NB4 (cell line): Measurements from ENCODE around the gene FZD10.

Experiments
- DNase-seq: peaks from one replicate; pipeline ENCODE4 v3.0.0; 2010; ENCODE audit warnings: low read depth
- H3K4me3 ChIP-seq: one replicate; pipeline ENCODE4 v1.5.1; 2011; ENCODE audit warnings: mild to moderate bottlenecking, low read depth, low read length, moderate library complexity
- MYC ChIP-seq: IDR thresholded peaks from 2 replicates; pipeline ENCODE4 v1.6.1; 2011; ENCODE audit warnings: low read depth, low read length
- POLR2A ChIP-seq: IDR thresholded peaks from 2 replicates; pipeline ENCODE4 v1.6.1; 2011; ENCODE audit warnings: mild to moderate bottlenecking; ENCODE audit not compliant: insufficient read length; ENCODE audit errors: extremely low read depth
- TF ChIP-seq, protein P1 (sequence below): IDR thresholded peaks from 2 replicates; pipeline ENCODE4 v1.6.1; 2011; ENCODE audit warnings: low read depth, low read length
- TF ChIP-seq, protein P2 (sequence below): IDR thresholded peaks from one replicate; pipeline ENCODE4 v1.5.1; 2012; ENCODE audit warnings: low read depth, low read length

The FZD10 gene

DNA sequence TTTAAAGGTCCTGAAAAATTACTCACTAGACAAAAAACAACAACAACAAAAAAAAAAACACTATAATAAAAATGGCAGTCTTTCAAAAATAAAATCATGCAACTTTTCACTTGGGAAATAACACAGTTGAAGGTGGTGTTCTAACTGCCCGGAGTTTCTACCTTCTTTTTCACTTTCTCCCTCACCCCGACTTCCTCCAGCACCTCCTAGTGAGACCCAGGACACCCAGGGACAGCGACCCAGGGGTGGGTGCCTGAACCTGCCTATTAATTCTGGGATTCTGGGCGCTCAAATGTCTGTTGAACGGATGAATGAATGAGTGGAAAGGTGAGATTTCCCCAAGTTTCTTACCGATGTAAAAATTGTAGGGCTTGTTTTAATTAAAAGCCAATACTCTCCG, 2.0 kb upstream of the FZD10 start:
- no peak for TF ChIP-seq MYC
- TF ChIP-seq, protein P1, sequence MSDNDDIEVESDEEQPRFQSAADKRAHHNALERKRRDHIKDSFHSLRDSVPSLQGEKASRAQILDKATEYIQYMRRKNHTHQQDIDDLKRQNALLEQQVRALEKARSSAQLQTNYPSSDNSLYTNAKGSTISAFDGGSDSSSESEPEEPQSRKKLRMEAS = no peak
- no peak for TF ChIP-seq POLR2A
- TF ChIP-seq, protein P2, sequence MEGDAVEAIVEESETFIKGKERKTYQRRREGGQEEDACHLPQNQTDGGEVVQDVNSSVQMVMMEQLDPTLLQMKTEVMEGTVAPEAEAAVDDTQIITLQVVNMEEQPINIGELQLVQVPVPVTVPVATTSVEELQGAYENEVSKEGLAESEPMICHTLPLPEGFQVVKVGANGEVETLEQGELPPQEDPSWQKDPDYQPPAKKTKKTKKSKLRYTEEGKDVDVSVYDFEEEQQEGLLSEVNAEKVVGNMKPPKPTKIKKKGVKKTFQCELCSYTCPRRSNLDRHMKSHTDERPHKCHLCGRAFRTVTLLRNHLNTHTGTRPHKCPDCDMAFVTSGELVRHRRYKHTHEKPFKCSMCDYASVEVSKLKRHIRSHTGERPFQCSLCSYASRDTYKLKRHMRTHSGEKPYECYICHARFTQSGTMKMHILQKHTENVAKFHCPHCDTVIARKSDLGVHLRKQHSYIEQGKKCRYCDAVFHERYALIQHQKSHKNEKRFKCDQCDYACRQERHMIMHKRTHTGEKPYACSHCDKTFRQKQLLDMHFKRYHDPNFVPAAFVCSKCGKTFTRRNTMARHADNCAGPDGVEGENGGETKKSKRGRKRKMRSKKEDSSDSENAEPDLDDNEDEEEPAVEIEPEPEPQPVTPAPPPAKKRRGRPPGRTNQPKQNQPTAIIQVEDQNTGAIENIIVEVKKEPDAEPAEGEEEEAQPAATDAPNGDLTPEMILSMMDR = no peak
- no peak overlapping the region for H3K4me3 ChIP-seq
- no peak for DNase-seq

DNA sequence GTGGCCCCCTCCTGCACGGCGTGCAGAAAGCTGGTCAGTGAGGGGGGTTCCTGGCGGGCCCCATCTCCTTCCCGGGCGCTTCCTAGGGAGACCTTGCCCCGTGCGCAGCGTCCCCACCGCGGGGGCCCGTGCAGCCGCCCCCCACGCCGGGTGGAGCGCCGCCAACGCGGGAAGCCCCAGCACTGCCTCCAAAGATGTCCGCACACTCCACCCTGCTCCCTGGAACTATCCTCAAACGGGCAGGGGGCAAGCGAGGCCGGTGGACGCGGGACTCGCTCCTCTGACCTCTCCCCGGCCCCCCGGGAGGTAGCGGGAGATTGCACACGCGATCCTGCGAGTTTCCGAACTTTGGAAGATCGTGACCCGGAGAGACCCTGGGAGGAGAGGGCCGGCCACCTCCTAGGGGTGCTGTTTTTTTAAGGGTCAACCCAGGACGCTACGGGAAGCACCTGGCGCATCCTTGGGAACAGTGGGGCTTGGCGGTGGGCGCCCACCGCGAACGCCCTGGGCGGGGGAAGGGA, 1.5 kb upstream of the FZD10 start:
- H3K4me3 ChIP-seq = no peak overlapping the region
- TF ChIP-seq, protein P2 = no peak
- no peak for TF ChIP-seq POLR2A
- no peak for TF ChIP-seq MYC
- TF ChIP-seq, protein P1 = no peak
- no peak for DNase-seq

DNA sequence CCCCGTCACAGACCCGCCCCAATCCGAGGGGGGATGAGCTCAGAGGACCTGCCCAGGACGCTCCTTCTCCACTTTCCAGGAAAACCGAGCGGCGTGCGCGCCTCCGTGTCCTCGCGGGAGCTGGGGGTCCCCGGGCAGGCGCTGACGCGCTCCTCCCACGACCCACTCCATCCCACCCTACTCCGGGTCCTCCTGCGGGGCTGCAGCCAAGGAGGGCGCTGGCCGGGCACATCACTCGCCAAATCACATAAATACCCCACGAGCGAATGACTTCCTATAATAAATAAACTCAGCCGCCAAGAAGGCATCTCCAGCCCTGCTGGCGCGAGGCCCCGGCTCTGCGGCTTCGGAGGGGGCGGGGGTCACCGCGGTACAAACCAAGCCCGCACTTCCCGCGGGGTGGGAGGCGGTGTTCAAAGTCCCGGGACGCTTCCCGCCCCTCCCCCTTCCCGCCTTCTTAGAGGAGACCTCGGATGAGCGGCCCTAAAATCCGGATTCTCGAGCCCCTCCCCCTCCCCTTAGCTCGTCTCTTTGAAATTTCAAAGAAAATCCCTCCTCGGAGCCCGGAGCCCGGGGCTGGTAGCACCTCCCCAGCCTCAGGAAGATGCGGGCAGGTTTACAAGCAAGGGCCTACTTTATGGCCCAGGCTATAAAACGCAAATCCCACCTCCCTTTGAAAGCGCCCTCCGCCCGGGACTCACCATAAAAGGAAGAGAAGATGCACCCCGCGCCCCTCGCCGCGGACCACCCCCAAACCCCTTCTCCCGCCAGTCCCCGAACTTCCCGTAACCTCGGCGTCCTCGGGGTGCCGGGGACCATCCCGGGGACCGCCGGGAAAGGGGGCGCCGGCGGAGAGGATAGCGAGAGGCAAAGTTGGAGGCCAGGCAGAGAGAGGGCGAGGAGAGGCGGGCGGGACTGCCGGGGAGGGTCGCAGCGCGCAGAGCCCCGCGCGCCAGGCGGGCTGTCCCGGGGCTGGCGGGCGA, 712 bp upstream of the FZD10 start:
- DNase-seq = no peak
- no peak overlapping the region for H3K4me3 ChIP-seq
- TF ChIP-seq MYC (no peak), POLR2A (no peak)
- TF ChIP-seq, protein P2 = no peak
- TF ChIP-seq, protein P1 = no peak

DNA sequence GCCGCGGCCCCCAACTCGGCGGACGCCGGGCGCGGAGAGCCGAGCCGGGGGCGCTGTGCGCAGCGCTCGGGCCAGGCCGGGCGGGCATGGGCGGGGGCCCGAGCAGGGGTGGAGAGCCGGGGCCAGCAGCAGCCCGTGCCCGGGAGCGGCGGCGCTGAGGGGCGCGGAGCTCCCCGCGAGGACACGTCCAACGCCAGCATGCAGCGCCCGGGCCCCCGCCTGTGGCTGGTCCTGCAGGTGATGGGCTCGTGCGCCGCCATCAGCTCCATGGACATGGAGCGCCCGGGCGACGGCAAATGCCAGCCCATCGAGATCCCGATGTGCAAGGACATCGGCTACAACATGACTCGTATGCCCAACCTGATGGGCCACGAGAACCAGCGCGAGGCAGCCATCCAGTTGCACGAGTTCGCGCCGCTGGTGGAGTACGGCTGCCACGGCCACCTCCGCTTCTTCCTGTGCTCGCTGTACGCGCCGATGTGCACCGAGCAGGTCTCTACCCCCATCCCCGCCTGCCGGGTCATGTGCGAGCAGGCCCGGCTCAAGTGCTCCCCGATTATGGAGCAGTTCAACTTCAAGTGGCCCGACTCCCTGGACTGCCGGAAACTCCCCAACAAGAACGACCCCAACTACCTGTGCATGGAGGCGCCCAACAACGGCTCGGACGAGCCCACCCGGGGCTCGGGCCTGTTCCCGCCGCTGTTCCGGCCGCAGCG, 639 bp downstream of the FZD10 start:
- TF ChIP-seq, protein P2 = no peak
- TF ChIP-seq MYC (no peak), POLR2A (no peak)
- TF ChIP-seq, protein P1 = no peak
- no peak for DNase-seq
- H3K4me3 ChIP-seq = no peak overlapping the region

DNA sequence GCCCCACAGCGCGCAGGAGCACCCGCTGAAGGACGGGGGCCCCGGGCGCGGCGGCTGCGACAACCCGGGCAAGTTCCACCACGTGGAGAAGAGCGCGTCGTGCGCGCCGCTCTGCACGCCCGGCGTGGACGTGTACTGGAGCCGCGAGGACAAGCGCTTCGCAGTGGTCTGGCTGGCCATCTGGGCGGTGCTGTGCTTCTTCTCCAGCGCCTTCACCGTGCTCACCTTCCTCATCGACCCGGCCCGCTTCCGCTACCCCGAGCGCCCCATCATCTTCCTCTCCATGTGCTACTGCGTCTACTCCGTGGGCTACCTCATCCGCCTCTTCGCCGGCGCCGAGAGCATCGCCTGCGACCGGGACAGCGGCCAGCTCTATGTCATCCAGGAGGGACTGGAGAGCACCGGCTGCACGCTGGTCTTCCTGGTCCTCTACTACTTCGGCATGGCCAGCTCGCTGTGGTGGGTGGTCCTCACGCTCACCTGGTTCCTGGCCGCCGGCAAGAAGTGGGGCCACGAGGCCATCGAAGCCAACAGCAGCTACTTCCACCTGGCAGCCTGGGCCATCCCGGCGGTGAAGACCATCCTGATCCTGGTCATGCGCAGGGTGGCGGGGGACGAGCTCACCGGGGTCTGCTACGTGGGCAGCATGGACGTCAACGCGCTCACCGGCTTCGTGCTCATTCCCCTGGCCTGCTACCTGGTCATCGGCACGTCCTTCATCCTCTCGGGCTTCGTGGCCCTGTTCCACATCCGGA, 1.4 kb downstream of the FZD10 start:
- DNase-seq = no peak
- TF ChIP-seq, protein P2 = no peak
- no peak for TF ChIP-seq MYC
- TF ChIP-seq, protein P1 = no peak
- TF ChIP-seq POLR2A = no peak
- no peak overlapping the region for H3K4me3 ChIP-seq
